Cardiac fibroblast (primary cell): ENCODE measurements around the gene TDRD6.

Experiments used
- DNase-seq, 2 donors: peaks; one replicate each; pipeline versions ENCODE4 v3.0.0 to v3.0.0-alpha.2; 2010; ENCODE audit warnings: low read depth in 2 of 2
- H3K4me3 ChIP-seq, 2 donors: replicated peaks in 1 of 2; 1 replicate in 1 of 2; 2 replicates in 1 of 2; pipeline ENCODE4 v1.5.1; 2011; ENCODE audit warnings: low read depth in 2 of 2, low read length in 2 of 2, mild to moderate bottlenecking in 2 of 2, moderate library complexity in 1 of 2
- TF ChIP-seq, protein P1 (sequence below): IDR thresholded peaks from one replicate; pipeline ENCODE4 v1.5.1; 2011; ENCODE audit warnings: low read depth, mild to moderate bottlenecking, low read length, inconsistent platforms

The TDRD6 gene

DNA sequence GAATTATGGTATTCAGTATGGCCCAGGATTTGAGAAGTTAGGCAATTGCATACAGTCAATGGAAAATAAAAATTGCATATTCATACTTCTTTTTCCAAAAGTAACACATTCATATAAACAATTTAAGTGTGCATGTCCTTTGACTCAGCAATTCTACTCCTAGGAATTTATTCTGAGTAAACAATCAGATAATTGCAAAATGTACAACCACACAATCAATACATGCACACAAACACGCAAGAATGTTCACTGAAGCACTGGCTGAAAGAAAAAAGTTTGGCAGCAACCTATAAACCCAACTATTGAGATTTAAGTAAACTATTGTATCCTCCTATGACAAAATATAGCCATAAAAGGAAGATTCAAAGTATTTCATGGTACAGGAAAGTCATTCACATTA lies 36.7 kb upstream of the TDRD6 start:
- TF ChIP-seq, protein P1, sequence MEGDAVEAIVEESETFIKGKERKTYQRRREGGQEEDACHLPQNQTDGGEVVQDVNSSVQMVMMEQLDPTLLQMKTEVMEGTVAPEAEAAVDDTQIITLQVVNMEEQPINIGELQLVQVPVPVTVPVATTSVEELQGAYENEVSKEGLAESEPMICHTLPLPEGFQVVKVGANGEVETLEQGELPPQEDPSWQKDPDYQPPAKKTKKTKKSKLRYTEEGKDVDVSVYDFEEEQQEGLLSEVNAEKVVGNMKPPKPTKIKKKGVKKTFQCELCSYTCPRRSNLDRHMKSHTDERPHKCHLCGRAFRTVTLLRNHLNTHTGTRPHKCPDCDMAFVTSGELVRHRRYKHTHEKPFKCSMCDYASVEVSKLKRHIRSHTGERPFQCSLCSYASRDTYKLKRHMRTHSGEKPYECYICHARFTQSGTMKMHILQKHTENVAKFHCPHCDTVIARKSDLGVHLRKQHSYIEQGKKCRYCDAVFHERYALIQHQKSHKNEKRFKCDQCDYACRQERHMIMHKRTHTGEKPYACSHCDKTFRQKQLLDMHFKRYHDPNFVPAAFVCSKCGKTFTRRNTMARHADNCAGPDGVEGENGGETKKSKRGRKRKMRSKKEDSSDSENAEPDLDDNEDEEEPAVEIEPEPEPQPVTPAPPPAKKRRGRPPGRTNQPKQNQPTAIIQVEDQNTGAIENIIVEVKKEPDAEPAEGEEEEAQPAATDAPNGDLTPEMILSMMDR = no peak
- no peak for DNase-seq
- no peak overlapping the region for H3K4me3 ChIP-seq

DNA sequence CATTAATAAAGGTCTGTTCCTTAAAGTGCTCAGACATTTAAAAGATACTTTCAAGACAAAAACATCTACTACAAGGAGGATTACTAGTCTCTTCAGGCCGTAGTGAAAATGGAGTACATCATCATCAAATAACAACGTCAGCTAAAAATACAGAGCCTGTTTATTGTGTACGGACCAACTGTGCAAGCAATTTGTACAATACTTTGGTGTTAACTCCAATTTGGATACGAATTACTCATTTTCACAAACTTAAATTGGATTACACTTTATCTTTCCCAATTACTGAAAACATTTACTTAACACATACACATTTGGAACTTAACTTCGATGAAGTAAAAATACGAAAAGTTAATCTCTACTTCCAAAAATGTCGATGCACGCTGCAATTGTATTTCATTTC lies 35.9 kb upstream of the TDRD6 start:
- H3K4me3 ChIP-seq = no peak overlapping the region
- TF ChIP-seq, protein P1 = no peak
- no peak for DNase-seq

DNA sequence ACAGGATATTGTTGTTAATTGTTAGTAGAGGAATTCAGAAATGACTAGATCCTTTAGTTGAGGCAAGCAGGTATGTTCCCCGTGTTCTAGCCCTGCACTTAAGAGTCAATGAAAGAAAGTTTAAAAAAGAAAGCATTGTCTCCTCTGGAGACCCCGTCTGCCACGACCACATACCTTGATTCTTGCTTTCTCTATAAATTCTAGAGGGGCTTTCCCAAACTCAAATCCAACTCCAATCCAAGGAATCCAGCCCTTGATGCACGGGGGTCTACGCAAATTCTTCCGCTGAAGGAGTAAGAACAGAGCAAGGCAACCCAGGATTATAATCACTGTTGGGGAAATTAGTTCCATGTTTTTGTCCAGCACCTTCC lies 35.5 kb upstream of the TDRD6 start:
- TF ChIP-seq, protein P1 = no peak
- peak overlapping the region; percentile 68 to 80 for H3K4me3 ChIP-seq
- DNase-seq = no peak

DNA sequence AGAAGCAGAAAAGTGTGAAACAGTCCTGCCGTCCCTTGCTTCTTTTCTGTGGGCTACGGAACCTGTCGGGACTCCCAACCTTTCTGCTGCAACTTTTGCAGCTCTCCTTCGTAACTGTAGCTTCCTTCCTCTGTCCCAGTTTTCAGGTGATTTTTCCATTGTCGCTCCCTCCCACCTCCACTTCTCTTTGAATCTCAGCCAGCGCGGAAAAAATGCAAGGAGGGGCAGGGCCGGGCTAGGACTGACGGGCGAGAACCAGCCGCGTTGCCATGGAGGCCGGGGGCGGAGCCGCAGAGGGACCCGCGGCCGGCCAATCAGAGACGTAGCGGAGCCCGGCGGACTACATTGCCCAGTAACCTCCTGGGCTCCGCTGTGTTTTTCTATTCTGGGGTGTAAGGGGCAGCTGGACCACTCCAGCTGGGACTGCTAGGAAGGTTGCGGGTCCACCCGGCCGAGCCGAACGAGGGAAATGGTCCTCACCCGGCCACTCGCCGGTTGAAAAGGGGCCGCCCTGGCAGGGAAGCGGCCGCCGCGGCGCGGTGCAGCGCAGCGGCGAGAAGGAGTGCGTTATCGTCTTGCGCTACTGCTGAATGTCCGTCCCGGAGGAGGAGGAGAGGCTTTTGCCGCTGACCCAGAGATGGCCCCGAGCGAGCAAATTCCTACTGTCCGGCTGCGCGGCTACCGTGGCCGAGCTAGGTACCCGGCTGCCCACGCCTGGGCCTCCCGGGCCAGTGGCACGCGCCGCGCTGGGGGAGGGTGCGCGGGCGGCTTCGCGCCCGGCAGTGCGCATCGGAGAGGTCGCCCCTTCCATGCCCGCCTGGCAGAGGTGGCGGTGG lies 34.9 kb upstream of the TDRD6 start, which contains the start of the genes CYP39A1 and SLC25A27:
Gene CYP39A1 (minus strand): TSS at position 216 of the 836 bp plus-strand sequence. CDS start 236 bp downstream, outside the sequence.
Gene SLC25A27 (plus strand): TSS at position 373 of the 836 bp plus-strand sequence. CDS start 218 bp downstream, at position 591.
- peak; percentile 79 to 84 for DNase-seq
- TF ChIP-seq, protein P1 = no peak

DNA sequence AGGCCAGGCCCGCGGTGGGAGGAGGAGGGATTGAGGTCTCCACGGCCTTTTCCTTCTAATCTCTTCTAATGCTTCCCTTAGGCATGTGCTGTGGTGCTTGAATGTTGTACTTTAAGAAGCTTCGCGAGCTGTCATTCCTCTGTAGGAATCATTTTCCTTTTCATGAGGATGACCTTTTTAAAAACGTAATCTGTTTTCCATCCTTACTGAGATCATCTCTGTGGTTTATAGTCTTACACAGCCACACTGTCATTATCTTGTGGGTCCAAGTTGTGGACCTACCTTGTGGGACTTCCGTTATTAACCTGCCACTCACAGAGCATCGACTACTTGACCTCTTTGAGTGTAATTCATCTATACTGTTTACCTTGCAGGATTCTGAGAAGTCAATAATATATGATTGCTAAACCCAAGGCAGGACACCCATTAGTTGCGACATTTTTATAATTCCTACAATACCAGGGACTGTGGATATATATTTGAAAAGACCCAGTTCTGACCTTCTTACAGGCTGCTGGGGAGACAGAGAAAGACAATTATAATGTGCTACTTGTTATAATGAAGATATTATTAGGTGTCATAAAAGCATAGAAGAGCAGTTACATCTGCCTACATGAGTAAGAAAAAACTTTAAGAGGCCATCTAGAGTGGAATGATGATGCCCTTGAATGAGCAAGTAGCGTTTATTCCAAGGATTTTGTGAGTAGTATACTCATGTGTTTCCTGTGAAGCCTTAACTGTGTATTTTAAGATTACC lies 34.1 kb upstream of the TDRD6 start:
- no peak for DNase-seq
- TF ChIP-seq, protein P1 = no peak
- H3K4me3 ChIP-seq = peak overlapping the region; percentile 68 to 80

More for the DNA sequence above, 34.9 kb upstream of the TDRD6 start, which contains the start of the genes CYP39A1 and SLC25A27:
- peak within 1 kb of the TSS; percentile 68 to 80 for H3K4me3 ChIP-seq

DNA sequence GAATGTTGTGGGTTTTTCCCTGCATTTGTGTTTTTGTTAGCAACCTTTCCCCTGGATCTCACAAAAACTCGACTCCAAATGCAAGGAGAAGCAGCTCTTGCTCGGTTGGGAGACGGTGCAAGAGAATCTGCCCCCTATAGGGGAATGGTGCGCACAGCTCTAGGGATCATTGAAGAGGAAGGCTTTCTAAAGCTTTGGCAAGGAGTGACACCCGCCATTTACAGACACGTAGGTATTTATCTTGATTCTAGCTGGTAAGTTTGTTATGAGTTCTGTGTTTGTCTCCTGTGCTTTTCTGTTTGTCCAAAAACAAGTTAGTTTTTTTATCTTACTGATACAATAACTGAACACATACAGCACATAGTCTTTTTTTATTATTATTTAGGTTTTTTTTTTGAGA lies 31.9 kb upstream of the TDRD6 start:
- DNase-seq = peak in 1 of 2 donors; percentile 5
- TF ChIP-seq, protein P1 = peak; percentile 32
- H3K4me3 ChIP-seq = no peak overlapping the region
